Mucosa of gallbladder (tissue), 1 donor: ENCODE results near the gene HS6ST3. TPM values are rescaled to one million over a fixed set of nuclear protein-coding genes. Genes with fewer than 3 reads are reported as not detected.
"Not testable (repeated sequence)": the region's sequence is repeated elsewhere in the genome, so short reads cannot be mapped to it uniquely, and the experiment has no call there.

Experiments
- DNase-seq: peaks from one replicate; pipeline ENCODE4 v3.0.0-alpha.2; 2020; ENCODE audit warnings: low spot score
- total RNA-seq: library from RNA; stranded (reverse); gene quantifications from one replicate; pipeline ENCODE4 v1.2.1, GENCODE V29; 2021
- donor health status: DM: no; HTN: no; CAD: no.

HS6ST3 gene
- total RNA-seq, 1 donor from 2014 or later, result 0.49 TPM

DNA sequence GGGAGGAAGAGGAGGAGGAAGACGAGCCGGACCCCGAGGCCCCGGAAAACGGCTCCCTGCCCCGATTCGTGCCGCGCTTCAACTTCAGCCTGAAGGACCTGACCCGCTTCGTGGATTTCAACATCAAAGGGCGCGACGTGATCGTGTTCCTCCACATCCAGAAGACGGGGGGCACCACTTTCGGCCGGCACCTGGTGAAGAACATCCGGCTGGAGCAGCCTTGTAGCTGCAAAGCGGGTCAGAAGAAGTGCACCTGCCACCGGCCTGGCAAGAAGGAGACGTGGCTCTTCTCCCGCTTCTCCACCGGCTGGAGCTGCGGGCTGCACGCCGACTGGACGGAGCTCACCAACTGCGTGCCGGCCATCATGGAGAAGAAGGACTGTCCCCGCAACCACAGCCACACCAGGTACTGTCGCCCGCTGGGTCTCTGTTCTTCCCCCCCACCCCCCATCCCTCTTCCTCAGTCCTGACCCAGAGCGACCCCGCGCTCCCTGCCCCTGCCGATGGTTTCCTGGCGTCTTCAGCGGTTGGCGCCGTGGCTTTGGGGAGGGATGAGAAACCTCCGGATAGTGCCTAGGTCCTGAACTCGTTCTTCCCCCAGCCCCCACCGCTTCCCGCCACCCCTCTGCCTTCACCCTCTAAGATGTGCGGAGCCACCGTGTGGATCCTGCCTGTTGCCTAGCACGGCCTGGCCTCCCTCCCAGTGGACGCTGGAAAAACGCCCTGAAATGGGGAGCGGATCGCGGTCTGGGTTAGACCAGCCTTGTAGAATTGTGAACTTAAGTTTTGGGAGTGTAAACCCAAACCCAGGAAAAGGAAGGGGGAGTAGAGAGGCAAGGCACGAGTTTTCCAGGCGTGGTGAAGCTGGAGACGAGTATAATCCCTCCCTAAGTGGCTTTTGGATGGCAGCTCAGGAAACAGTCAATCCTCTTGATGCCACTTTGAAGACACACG is 1.5 kb downstream of the HS6ST3 start:
- no peak for DNase-seq

DNA sequence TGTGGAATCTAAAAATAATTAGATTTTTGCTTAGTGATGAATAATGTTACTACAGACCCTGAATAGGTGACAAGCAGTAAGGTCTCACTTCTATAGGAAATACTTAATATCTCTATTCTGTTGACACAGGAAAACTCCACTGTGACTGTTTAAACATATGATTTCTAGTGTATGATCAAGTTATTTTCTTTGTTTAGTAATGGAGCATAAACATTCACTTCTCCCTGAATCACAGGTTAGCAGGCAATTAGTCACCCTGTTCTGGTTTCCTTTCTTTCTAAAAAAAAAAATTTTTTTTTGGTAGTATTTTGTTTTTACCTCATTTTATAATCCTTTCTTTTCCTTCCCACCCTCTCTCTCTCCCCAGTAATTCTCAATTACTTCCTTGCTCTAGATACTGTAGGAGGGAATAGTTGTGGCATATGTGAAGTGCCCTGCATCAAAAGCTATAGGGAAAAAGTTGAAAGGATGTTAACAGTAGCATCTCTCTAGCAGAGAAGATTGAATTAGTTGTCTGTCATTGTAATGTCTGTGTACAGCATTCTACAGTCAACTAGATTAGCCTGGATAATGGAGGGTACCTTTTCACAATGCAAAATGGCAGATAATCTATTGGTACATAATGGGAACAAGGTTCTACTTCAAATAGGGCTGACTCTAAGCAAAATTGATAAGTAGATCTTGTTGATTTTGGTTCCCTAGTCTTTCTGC is 3.5 kb downstream of the HS6ST3 start:
- no peak for DNase-seq

DNA sequence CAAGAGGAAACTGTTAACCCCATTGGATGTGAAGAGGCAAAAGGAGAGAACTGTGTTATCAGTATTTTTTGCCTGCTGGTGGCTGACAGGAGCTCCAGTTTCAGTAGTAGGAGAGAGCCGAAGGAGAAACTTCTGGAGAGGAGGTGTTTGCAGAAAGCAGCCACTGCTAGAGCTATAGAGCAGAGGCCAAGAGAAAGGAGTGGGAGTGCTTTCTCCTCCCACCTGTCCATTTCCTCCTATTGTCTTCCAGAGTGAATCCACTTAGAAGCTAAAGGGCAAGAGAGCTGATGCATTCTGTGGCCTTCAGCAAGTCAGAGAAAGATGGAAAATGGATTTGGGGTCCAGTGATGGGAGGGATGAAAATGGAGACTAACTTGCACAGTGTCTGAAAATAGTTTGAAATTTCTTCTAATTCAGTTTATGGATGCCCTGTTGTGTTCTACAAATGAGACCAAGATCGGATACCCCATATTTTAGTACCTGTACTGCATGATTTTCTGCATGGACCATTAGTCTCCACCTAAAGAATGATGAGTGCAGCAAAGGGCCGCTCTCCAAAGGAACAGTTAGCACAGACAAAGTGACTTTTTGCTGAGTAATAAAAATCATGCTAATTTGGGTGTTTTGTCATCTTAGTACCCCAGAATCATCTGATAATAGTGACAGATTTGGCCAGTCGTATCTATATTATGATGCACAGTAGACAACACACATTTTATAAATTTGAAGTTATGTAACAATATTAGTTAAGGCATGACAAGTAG is 10.7 kb downstream of the HS6ST3 start:
- no peak for DNase-seq

- no peak for DNase-seq
Observed at GRCh38 chr13:96104516-96104915, 14.6 kb downstream of the HS6ST3 start.

DNA sequence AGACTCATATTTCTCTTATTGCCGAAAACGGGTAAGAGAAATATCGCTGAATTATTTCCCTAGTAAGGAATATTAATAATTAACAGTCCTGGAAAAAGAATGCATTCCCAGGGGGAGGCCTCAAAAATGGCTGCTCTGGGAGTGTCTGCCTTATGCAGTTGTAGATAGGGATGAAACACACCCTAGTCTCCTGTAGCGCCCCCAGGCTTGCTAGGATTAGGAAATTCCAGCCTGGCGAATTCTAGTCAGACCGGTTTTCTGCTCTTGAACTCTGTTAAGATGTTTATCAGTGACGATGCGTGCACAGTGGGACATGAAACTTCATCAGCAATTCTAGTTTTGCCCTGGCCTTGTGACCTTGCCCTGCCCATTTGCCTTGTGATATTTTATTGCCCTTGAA is 18.2 kb downstream of the HS6ST3 start:
- DNase-seq, result not testable (repeated sequence)

- no peak for DNase-seq
Observed at GRCh38 chr13:96109125-96109524, 19.2 kb downstream of the HS6ST3 start.

DNA sequence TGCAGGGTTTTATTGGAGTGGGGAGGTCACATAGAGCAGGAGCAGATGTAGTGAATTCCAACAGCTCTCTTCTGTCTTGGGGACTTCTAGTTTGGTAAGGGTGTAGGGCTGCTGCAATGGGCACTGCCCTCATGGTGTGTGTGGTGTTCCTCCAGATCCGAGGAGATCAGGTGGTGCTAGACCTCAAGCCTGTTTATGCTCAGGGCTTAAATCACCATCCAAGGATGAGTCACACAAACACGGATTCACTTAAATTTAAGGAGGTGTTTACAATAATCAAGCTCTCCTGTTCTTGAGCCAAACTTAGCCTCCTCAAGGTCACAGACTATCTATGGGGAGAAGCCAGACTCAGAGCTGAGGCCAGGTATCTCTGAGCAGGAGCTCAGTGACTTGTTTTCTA is 23.0 kb downstream of the HS6ST3 start:
- no peak for DNase-seq

DNA sequence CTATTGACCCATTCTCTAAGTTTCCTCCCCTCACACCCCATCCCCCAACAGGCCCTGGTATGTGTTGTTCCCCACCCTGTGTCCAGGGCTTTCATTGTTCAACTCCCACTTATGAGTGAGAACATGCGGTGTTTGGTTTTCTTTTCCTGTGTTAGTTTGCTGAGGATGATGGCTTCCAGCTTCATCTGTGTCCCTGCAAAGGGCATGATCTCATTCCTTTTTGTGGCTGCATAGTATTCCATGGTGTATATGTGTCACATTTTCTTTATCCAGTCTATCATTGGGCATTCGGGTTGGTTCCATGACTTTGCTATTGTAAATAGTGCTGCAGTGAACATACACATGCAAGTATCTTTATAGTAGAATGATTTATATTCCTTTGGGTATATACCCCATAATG is 25.5 kb downstream of the HS6ST3 start:
- DNase-seq, result not testable (repeated sequence)

- DNase-seq, result no peak
Observed at GRCh38 chr13:96119921-96120320, 30.0 kb downstream of the HS6ST3 start.

DNA sequence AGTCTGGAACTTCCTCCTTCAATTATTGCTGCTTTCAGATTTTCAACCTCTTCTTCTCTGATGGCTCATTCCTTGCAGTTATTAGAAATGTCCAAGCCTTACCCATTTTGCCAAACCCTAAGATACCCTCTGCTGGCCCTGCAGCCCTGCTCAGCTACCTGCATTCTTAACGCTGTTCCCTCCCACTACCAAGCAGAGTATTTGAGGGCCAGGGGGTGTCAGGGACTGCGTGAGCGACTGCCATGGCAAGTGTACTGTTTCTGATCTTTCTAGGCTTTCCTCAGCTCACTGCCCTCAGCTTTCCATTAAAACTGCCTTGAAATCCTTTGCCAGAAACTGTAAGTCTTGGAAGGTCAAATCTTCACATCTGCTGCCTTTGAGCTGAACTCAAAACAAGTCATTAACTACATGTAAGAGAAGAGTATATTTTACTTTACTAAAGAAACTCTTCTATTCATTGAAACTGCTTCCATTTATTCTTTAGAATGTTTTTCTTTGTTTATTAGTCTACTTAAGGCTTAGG is 41.0 kb downstream of the HS6ST3 start:
- no peak for DNase-seq

- no peak for DNase-seq
Observed at GRCh38 chr13:96141032-96141431, 51.1 kb downstream of the HS6ST3 start.

DNA sequence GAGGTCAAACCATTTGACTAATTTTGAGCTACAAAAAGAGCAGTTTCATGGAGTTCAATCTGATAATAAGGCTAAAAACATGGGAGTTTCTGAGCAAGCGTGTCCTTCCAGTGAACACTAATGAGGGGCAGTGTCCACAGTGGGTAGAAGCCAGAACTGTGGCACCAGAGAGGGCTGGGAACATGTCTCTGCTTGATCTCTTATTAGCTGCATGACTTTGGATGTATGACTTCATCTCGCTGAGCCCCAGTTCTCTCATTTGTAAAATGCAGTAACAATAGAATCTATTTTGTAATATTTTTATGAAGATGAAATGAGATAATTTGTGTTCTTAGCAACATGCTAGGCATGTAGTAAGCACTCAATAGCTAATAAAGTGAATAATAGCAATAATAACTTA is 69.8 kb downstream of the HS6ST3 start:
- no peak for DNase-seq

DNA sequence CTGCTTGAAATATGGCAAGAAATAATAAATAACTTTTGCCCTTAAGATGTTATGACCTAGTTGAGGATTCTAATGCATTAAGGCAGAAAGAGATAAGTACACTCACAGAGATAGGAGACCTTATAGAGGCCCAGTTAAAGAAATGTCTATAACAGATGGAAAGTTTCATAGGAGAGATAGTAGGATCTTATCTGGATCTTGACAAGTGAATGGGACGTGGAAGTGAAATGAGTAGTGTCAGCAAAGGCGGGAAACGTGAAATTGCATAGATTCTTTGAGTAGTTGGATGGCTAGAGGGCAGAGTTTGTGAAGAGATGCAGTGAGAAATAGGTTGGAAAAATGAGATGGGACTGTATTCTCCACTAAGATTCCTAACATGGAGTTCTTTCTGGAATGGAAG is 71.2 kb downstream of the HS6ST3 start:
- DNase-seq, result no peak

DNA sequence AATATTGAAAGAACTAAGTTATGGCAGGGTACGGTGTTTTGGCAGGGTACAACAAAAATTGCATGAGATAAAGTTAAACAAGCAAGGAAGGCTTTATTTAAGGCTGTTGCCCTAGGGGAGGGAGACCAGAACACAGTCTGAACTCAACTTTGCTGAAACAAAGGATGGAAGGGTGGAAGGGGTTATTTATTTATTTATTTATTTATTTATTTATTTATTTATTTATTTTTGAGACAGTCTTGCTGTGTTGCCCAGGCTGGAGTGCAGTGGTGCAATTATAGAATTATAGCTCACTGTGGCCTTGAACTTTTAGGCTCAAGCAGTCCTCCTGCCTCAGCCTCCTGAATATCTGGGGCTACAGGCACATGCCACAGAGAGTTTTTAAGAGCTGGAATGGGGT is 75.9 kb downstream of the HS6ST3 start:
- no peak for DNase-seq

GRCh38 chr13:96172066-96172465 is 82.2 kb downstream of the HS6ST3 start:
- DNase-seq, result no peak

GRCh38 chr13:96178759-96179158 is 88.9 kb downstream of the HS6ST3 start:
- DNase-seq, result no peak

- no peak for DNase-seq
Observed at GRCh38 chr13:96179309-96179708, 89.4 kb downstream of the HS6ST3 start.

GRCh38 chr13:96181911-96182310 is 92.0 kb downstream of the HS6ST3 start:
- no peak for DNase-seq

DNA sequence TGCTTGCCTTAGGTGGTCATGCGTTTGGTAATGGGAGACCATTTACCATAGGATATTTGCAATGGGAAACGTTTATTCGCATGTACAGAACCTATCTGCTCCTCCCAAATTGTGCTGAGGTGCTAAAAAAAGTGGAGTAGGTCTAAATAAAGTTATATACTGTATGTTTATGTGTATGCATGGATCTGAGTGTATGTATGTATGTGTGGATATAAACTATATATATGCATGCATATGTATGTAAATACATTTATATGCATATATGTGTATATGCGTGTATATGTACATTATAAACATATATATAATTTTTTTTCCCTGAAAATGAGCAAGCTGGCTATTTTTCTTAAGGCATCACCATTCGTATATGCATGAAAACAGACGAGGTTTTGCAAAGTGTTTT is 95.9 kb downstream of the HS6ST3 start:
- DNase-seq, result no peak

GRCh38 chr13:96191367-96191766 is 101.5 kb downstream of the HS6ST3 start:
- no peak for DNase-seq

DNA sequence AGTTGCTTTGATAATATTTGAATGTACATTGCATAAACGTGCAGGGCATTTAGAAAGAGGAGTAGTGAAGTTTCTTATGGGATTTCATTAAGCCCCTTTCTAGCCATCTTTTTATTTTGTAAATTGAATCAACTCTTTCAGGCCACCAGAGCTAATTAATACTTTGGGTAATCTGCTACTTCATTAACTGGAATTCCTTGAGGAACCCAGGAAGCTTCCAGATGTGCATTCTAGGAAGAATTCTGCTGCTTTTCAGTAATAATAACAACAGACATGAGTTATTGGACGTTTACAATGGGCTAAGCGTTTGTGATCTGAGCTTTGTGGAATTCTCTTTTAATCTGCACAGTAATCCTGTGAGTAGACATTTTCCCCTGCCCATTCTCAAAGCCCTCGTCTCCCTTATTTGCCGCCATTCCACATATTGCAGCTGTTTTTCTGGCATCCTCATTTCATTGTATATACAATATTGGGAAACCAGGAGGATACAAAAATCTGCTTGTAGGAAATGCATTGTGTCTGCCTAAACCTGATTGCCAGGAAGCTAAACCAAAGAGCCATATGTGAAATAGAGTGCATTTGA is 103.9 kb downstream of the HS6ST3 start:
- no peak for DNase-seq

GRCh38 chr13:96198038-96198437 is 108.1 kb downstream of the HS6ST3 start:
- no peak for DNase-seq
